VCaP (cell line): ENCODE results near the gene ACADL.
A peak's percentile ranks its signal among the peaks of the same experiment; 100 is the strongest.

Experiments
- H3K27ac ChIP-seq: fragments of 450-650 bp; 2 replicates; pipeline ENCODE4 v1.5.1; 2017
- TF ChIP-seq, protein P1 (sequence below): fragments of 450-650 bp; conservative IDR thresholded peaks from 2 replicates; pipeline ENCODE4 v1.5.1; 2017; ENCODE audit warnings: mild to moderate bottlenecking, moderate library complexity

ACADL gene

DNA sequence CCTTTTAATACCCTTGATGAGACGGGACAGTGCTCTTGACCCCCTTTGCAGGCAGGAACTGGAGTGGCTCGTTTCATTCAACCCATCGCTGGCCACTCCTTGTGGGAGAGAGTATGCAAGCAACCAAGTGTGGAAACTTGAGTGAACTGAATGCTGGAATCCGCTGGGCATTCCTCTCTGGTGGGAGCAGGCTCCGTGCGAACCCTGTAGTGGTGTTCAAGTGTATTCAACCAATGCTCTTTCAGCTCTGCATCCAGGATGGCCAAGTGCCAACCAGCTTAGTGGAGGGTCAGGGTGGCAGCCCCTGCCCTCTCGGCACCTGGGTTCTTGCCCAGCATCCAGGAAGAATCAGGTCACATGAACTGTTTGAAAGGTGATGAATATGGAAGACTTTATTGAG is 3.3 kb upstream of the ACADL start:
- TF ChIP-seq, protein P1, sequence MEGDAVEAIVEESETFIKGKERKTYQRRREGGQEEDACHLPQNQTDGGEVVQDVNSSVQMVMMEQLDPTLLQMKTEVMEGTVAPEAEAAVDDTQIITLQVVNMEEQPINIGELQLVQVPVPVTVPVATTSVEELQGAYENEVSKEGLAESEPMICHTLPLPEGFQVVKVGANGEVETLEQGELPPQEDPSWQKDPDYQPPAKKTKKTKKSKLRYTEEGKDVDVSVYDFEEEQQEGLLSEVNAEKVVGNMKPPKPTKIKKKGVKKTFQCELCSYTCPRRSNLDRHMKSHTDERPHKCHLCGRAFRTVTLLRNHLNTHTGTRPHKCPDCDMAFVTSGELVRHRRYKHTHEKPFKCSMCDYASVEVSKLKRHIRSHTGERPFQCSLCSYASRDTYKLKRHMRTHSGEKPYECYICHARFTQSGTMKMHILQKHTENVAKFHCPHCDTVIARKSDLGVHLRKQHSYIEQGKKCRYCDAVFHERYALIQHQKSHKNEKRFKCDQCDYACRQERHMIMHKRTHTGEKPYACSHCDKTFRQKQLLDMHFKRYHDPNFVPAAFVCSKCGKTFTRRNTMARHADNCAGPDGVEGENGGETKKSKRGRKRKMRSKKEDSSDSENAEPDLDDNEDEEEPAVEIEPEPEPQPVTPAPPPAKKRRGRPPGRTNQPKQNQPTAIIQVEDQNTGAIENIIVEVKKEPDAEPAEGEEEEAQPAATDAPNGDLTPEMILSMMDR: no peak

GRCh38 chr2:210227290-210228088 is 2.2 kb upstream of the ACADL start:
- TF ChIP-seq, protein P1: no peak
- no peak overlapping the region for H3K27ac ChIP-seq

More for the DNA sequence above, 3.3 kb upstream of the ACADL start:
- H3K27ac ChIP-seq: no peak overlapping the region

GRCh38 chr2:210226223-210226622 is 976 bp upstream of the ACADL start:
- TF ChIP-seq, protein P1: no peak
- no peak overlapping the region for H3K27ac ChIP-seq

DNA sequence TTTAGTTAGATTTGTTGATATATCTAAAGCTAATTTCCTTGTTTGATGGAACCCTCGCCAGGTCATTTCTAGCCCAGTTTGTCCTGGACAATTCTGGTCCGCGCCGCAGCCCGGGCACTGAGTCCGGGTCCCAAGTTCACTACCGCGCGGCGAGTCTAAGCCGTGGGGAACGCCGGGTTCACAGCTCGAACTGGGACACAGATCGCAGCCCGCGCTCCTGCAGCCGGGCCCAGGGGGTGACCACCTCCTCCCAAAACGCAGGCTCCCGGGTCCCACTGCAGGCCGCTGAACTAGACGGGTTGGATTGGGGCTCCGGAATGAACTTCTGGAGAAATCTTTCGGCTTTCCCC is 681 bp downstream of the ACADL start:
- peak overlapping the region; percentile 49 for H3K27ac ChIP-seq
- TF ChIP-seq, protein P1: no peak

DNA sequence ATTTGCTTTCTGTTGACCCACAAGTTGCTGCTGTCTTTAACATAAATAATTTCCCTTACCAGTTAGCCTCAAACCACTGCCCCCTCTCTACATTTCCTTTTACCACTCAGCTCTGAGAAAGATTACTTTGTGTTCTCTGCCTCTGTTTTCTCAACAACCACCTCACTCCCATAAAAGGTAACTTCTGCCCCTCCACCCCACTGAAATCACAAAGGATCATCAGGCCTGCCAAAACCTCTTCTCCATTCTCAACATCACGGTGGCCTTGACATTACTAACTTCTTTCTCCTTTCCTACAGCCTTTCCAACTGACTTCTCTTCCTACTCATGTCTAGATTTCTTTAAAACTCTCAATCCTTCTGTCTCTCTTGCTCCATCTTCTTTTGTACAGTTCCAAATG is 10.1 kb downstream of the ACADL start:
- H3K27ac ChIP-seq: no peak overlapping the region
- TF ChIP-seq, protein P1: no peak

DNA sequence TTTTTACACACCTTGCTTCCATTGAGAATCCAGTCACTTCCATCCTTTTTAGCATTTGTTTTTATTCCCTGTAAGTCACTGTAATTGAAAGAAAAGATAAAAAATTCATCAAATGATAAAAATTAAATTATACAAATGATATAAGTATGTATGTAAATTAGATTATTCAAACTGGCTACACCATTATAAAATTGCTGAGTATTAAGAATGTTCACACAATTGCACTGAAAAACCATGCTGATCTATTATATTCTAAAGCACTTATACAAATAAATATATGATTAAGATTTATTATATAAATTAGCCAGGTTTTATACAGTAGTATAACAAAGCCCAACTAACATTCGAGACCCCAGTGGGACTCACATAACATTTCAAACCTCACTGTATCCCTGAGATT is 15.1 kb downstream of the ACADL start:
- TF ChIP-seq, protein P1: no peak
- H3K27ac ChIP-seq: no peak overlapping the region

DNA sequence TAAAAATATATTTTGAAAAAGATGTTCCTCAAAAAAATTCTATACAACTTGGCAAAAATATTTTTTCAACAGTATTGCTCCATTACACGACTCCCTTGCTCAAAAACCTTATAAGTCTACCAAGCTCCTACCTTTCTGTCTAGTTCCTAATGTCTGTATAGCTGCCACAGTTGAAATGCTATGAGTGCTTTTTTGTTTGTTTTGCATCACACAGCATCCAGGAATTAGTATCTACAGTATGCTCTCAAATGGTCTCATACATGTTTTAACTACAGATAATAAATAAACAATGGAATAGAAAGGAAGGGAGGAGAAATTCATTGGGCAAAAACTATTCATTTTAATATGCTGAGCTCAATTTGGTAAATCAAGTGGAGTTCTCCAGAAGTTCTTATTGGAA is 17.3 kb downstream of the ACADL start:
- TF ChIP-seq, protein P1: no peak
- peak overlapping the region; percentile 35; the same call in 1 of the 2 replicates for H3K27ac ChIP-seq
